ENCODE measurements around the gene CLEC2A. TPM values are rescaled to one million over a fixed set of nuclear protein-coding genes. Genes with fewer than 3 reads are reported as not detected.
"Not testable (repeated sequence)": the region's sequence is repeated elsewhere in the genome, so short reads cannot be mapped to it uniquely, and the experiment has no call there.

The CLEC2A gene
- total RNA-seq, 2 donors from 2014 or later: not detected

DNA sequence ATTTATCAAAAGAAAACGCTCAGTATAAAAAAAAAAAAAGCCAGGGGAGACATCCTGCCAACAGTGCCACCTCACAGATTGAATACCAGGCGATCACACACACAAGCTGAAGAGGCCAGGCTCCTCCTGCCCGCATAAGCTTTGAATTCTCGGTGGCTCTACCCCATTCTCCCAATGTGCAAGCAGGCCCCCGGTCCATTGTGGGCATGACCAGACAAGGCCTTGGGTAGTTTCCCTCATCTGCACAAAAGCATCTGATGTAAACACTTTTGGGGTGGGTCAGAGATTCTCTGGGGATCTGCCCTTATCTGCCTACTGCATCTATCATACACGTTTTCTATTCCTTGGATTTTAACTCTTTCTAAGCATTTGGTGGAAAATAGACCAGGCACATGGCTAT is 34.6 kb downstream of the CLEC2A start:
- ATAC-seq (no peak), DNase-seq (no peak)
- intact Hi-C loops (cut with DNase I, micrococcal nuclease): no loop called here

DNA sequence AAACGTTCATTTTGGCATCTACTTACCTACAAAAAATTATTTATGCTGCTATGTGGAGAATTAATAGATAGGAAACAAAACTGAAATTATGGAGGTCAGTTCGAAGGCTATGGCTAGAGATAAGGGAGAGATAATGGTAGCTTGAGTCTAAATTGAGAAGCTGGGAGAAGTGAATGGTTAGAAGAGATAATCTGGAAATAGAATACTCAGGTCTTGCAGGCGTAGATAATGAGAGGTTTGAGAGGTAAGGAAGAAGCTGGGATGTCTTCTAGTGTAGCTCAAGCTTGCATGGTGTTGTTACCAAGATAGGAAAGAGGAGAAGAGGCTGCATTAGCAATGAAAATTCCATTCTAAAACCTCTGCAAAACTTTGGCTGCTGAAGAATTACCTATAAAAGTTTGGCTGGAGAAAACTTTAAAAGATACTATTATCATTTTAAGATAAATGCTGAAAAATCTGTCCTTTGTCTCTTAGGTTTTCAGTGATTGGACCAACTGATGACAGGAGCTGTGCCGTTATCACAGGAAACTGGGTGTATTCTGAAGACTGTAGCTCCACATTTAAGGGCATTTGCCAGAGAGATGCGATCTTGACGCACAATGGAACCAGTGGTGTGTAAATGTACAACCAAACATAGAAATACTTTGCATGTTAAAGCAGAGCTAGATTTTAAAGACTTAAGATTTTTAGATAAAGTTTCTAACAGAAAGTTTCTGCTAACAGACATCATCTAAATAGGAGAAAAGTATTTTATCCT is 36.8 kb downstream of the CLEC2A start:
- DNase-seq: no peak
- intact Hi-C loops (cut with DNase I, micrococcal nuclease): no loop called here
- ATAC-seq: no peak

DNA sequence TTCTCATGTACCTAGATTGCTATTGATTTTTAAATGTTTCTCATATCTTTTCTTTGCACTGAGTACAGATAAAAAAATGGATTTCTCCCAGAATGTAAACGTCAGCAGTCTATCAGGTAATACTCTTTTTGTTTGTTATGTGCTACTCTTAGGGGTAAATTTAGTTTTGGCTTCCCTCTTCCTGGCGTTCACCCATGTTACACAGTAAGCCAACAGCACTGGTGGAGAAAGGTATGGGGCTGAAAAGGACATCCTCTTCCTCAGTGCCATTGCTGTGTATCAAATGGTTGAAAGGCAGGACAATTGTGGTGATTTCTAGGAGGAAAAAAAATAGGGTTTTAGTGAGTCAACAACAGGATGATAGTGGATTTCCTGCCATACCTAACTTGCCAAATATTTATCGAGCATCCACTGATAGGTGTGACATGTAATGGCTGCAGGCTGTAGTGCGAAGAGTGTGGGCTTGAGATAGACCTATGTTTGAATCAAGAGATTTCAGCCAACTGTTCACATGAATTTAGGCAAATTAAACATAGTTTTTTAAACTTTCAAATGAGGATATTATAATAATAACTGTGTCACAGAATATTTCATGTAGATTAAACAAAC is 43.4 kb downstream of the CLEC2A start:
- ATAC-seq (no peak), DNase-seq (no peak)
- intact Hi-C loops (cut with DNase I, micrococcal nuclease): no loop called here

DNA sequence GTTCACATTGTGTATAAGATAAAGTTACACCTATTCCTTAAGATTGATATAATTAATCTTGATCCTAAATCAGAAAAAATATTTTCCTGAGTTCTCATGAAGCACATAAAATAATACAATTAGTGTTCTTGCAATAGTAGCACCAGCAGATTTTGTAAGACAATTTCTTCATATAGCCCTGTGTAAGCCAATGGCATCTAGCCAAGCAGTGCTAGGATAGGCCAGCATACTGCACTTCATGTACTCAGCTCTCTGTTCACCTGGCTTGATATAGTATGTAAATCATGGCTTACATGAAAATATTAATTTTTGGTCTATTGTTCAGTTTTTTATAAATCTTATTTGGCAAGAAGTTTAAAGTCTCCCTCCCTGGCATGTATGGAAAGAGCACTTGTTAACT is 49.0 kb downstream of the CLEC2A start:
- no peak for ATAC-seq
- no peak for DNase-seq
- intact Hi-C loops (cut with DNase I, micrococcal nuclease): no loop called here

DNA sequence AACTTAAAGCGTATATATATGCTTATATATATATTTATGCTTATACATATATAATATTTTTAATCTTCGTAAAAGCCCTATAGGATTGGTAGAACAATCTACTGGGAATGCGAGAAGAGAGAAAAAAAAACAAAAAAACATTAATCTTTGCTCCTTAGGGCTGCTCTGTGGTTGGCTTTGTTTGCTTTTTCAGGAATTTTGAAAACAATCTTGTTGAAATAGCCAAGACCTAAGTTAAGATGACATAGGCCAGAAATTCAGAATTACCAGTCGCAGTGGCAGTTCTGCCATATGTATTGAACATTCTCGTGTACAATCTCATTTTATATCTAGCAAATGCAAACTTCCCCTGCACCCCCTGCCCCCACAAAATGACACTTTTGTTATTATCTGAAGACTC is 50.2 kb downstream of the CLEC2A start:
- no peak for ATAC-seq
- no peak for DNase-seq
- intact Hi-C loops (cut with DNase I, micrococcal nuclease): no loop called here

DNA sequence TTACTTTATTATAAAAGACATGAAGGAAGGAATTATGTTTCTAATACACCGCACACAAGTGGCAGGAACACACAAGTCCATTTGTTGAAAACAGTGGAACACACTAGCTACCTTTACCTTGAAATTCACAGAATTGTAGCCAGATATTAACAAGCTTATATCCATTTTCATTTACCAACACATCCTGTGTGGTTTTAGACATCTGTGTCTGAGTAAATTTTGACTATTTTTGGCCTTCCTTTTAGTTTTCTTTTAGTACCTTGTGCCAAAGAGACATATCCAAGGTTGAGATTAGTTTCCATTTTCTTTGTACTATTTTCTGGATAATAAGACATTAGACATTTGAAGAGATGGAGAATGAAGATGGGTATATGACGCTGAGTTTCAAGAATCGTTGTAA is 50.9 kb downstream of the CLEC2A start, which contains the start of gene KLRF2:
KLRF2 (plus strand) TSS at position 244 of the 400 bp plus-strand sequence; CDS start at position 351, 107 bp downstream.
- ATAC-seq (no peak), DNase-seq (no peak)
- intact Hi-C loops (cut with DNase I, micrococcal nuclease): no loop called here

DNA sequence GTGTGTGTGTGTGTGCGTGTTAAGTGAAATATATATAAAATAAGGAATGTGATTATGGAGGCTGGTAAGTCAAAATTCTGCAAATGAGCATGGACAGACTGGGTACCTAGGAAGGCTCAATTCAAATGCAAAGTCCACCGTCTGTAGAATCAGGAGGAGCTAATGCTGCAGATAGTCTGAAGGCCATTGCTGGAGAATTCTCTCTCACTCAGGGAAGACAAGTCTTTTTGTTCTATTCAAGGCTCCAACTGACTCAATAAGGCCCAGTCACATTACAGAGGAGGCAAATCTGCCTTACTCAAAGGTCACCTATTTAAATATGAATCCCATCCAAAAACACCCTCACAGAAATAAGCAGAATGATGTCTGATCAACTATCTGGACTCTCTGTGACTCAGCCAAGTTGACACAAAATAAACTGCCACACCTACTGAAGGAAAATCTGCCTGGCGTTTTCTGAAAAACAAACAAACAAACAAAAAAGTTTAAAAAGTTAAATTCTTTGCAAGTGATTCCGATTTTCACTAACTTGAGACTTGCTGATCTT is 51.6 kb downstream of the CLEC2A start:
- intact Hi-C loops (cut with DNase I, micrococcal nuclease): no loop called here
- ATAC-seq: no peak
- DNase-seq: no peak

DNA sequence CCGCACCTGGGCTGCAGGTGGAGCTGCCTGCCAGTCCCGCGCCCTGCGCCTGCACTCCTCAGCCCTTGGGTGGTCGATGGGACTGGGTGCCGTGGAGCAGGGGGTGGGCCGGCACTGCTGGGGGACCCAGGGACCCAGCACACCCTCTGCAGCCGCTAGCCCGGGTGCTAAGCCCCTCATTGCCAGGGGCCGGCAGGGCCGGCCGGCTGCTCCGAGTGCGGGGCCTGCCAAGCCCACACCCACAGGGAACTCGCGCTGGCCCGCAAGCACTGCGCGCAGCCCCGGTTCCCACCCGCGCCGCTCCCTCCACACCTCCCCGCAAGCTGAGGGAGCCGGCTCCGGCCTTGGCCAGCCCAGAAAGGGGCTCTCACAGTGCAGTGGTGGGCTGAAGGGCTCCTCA is 56.0 kb downstream of the CLEC2A start:
- ATAC-seq; intact Hi-C loops (cut with DNase I, micrococcal nuclease); DNase-seq: not testable (repeated sequence)

DNA sequence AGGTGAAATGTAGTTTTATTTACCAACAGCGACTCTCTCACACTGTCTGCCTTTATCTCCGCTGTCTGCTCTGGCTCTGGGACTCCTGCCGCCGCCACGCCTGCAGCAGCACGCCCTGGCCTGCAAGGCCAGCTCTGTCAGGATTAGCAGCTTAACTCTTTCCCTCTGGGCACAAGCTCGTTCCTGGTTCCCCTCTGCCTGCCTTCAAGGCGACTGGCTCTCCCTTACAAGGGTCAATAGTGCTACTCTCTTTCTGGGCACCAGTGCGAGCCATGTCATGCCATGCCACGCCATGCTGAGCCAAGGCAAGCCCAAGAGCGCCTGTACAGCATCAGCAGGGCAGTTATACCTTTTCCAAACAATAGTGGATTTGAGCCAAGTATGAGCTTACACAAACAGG is 59.4 kb downstream of the CLEC2A start:
- DNase-seq (no peak), ATAC-seq (no peak)

DNA sequence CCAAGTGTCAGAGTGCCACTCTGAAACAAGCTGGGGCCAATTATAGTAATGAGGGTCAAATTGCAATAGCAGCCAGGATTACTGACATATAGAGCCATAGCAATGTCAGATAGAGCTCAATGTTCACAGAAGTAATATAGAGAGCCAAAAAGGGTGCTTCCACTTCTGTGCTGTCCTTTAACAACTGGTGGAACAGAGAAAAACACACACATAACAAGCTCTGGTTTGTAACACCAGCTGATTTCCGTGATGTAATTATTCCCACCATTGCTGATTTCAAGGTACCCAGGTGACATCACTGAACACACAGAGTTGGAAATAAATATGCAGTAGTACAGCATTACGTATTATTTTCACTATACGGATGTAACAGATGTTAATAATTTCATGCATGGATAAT is 60.0 kb downstream of the CLEC2A start:
- no peak for DNase-seq
- ATAC-seq: no peak
- intact Hi-C loops (cut with DNase I, micrococcal nuclease): no loop called here

More for the DNA sequence above, 59.4 kb downstream of the CLEC2A start:
- intact Hi-C loops (cut with DNase I, micrococcal nuclease): no loop called here

DNA sequence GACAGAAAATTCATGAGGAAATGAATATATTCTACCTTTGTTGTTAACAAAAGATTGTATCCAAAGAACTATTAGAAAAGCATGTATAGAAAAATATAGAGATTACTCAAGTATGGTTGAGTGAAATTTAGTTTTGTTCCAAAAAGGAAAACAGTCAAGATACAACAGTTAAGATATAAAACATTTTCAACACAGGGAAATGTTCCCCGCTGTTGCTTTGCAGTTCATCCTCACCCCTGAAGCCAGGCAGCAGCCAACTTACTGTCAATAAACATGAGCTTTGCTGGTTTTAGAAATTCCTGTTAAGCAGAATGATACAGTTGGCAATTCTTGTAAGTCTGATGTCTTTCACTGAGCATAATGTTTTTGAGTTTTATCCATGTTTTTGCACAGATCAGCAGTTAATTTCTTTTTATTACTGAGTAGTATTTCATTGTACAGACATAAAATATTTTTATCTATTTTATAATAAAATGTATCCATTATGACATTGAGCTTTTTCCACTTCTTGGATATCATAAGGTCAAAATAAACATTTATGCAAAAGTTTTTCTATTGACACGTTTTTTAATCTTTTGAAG is 61.8 kb downstream of the CLEC2A start:
- no peak for DNase-seq
- intact Hi-C loops (cut with DNase I, micrococcal nuclease): no loop called here
- no peak for ATAC-seq

DNA sequence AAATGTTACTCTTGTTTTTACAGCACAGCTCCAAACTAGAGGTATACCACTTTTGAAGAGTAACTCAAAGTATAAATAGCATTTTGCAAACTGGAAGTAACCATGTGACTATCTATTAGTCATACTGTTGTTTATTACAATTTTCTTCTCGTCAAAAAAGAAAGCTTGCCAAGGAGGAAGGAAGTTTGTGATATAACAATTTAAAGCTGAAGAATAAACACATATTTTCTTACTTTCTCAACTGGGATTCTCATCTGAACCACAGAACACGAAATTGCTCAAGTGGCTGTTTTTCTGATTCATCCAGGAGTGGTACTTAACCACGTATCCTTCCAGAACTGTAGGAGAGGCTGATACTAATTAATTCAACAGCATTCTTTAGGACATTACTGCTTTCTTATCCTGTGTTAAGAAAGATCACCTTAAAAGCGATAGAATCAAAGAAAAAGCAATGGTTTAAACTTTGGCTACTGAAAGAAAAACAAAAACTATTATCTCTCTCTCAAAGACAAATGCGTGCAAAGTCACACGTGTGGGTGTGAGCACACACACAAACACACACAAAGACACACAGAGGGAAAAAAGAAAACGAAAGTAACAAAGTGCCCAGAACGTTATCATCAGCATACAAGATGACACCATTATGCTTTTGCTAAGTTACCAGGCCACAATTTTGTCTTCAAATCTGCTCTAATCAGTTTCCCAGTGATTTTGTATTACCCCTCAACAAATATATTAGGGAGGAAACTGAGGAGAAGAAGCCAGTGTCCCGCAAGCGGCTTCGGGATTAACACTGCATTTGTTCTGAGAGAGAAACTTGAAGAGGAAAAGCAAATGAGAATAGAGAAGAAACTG is 62.6 kb downstream of the CLEC2A start, which contains the start of gene CLEC2B:
CLEC2B (minus strand) TSS at position 48 of the 855 bp plus-strand sequence.
- DNase-seq (no peak), ATAC-seq (peak; percentile 80)
- intact Hi-C loops (cut with DNase I, micrococcal nuclease): no loop called here

DNA sequence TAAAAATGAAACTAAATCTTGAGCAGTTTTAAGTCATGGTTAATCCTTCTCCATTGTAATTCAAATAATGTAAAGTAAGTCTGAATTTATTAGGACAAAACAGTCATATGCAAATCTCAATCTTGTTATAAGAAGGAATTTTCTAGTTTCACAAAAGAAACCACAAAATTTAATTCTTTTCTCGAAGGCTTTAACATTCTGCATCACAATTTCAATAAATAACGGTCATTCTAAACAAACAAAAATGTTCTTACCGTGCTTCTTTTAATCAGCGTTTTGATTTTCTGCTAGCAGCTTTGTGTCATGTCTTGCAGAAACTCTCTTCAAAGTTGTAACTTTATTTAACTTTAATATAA is 63.2 kb downstream of the CLEC2A start:
- DNase-seq (no peak), ATAC-seq (no peak)
- intact Hi-C loops (cut with DNase I, micrococcal nuclease): no loop called here

DNA sequence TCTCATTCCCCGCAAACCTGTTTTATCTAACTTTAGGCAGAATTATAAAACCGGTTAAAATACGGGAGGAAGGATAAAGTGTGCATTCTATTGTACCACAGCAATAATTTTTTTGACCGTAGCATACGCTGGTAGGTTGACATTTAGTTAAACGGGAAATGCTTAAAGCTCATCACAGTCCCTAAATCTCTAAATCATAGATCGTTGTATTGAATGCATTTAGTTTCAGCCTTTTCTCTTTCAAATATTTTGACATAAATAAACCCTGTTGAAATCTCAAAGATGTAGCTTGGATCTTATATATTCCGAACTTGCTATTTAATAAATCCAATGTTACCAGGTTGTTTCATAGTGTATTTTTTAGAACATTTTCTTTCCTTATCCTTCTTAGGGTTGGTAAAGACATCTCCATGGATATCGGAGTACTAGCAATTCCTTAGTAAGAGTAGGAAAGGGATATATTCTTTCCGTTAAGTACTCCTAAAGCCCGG is 63.8 kb downstream of the CLEC2A start:
- DNase-seq (no peak), ATAC-seq (no peak)
- intact Hi-C loops (cut with DNase I, micrococcal nuclease): no loop called here

DNA sequence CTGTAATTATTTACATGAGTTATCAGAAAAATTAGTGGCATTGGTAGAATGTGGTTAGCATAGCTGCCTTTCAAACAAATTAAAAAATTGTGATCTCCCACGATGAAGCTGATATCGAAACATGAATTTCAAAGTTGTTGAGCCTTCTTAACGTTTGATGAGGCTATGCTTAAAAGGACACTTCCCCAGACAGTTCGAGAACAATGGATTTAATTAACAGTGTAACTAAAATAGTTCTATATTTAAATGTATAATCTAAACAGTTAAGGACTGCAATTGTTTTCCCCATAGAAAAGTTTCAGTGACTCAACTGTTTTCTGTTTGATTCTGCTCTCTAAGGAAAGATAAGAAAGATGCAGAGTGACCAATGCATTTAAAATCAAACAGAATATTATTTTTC is 64.6 kb downstream of the CLEC2A start:
- DNase-seq (no peak), ATAC-seq (no peak)
- intact Hi-C loops (cut with DNase I, micrococcal nuclease): no loop called here

DNA sequence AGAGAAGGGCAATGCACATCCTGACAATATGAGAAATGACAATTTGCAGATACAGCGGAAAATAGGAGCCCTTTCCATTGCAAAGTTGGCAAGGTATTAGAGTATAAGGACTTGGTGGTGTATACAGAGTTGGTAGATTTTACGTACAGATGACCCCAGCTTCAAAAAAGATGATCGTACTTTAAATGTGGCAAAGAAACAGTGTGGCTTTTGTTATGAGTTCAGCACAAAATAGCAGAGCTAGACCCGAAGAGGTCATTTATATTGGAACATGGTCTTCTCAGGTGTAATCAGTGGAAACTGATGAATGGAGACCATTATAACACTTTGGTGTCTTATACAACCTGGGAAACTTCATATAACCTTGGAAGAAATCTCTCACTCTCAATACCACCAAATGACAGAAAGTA is 65.3 kb downstream of the CLEC2A start:
- no peak for DNase-seq
- intact Hi-C loops (cut with DNase I, micrococcal nuclease): no loop called here
- no peak for ATAC-seq

DNA sequence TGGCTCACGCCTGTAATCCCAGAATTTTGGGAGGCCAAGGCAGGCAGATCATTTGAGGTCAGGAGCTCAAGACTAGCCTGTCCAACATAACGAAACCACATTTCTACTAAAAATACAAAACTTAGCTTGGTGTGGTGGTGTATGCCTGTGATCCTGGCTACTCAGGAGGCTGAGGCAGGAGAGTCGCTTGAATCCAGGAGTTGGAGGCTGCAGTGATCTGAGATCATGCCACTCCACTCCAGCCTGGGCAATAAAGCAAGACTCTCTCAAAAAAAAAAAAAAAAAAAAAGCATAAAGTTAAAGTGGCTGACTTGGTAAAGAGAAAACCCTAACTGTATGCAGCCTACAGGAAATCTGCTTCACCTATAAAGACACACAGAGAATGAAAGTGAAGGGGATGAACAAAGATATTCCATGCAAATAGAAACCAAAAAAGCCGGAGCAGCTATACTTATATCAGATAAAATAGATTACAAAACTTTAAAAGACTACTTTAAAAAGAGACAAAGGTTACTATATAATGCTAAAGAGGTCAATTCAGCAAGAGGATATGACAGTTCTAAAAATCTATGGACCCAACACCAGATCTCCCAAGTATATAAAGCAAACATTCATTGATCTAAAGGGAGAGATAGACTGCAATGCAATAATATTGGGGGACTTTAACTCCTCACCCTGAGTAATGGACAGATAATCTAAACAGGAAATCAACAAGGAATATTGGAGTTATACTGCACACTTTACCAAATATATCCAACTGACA is 67.1 kb downstream of the CLEC2A start:
- DNase-seq (no peak), ATAC-seq (no peak)
- intact Hi-C loops (cut with DNase I, micrococcal nuclease): no loop called here
